IMR-90 (cell line): Measurements from ENCODE around the gene SUPT3H.

Source experiments
- BHLHE40 ChIP-seq: fragments of 150-350 bp; IDR thresholded peaks from 2 replicates; pipeline ENCODE4 v1.6.1; 2016; ENCODE audit warnings: mild to moderate bottlenecking, low read depth, low read length
- MAZ ChIP-seq: IDR thresholded peaks from 2 replicates; pipeline ENCODE4 v1.6.1; 2012; ENCODE audit warnings: low read depth, mild to moderate bottlenecking, low read length, improper control_type of control experiment, moderate library complexity, borderline replicate concordance
- POLR2A ChIP-seq: IDR thresholded peaks from 2 replicates; pipeline ENCODE4 v1.6.1; 2012; ENCODE audit warnings: mild to moderate bottlenecking, low read depth, low read length
- TF ChIP-seq, protein P1 (sequence below): conservative IDR thresholded peaks from 2 replicates; pipeline ENCODE4 v1.5.1; 2012; ENCODE audit warnings: mild to moderate bottlenecking, low read depth, low read length, improper control_type of control experiment

DNA sequence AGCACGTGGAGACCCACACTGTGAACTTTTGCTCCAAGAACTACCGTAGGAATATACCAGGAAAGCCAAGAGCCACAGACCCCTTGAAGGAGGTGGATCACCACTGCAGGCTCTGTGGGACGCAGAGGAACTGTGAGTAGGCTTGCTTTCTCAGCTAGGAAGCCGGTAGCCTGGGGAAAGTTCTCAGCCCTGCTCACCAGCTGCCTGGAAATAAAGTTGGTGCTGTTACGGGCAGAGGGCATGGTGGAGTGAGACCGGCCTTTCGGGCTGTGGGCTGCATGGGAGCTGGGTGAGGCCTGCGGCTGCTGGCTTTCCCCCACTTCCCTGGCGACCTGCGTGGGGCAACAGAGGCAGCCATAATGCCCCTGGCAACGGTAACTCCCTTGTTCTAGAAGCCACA lies 422.6 kb downstream of the SUPT3H start:
- TF ChIP-seq, protein P1, sequence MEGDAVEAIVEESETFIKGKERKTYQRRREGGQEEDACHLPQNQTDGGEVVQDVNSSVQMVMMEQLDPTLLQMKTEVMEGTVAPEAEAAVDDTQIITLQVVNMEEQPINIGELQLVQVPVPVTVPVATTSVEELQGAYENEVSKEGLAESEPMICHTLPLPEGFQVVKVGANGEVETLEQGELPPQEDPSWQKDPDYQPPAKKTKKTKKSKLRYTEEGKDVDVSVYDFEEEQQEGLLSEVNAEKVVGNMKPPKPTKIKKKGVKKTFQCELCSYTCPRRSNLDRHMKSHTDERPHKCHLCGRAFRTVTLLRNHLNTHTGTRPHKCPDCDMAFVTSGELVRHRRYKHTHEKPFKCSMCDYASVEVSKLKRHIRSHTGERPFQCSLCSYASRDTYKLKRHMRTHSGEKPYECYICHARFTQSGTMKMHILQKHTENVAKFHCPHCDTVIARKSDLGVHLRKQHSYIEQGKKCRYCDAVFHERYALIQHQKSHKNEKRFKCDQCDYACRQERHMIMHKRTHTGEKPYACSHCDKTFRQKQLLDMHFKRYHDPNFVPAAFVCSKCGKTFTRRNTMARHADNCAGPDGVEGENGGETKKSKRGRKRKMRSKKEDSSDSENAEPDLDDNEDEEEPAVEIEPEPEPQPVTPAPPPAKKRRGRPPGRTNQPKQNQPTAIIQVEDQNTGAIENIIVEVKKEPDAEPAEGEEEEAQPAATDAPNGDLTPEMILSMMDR: no peak
- TF ChIP-seq POLR2A (no peak), BHLHE40 (no peak), MAZ (no peak)
